Right cardiac atrium (tissue), 5 donors: ENCODE measurements around the gene CD4. TPM values are rescaled to one million over a fixed set of nuclear protein-coding genes. Genes with fewer than 3 reads are reported as not detected.

ENCODE experiments used
- ATAC-seq, 2 donors: fragments of 200-7000 bp; cut with Tn5 transposase; one replicate each; pipeline versions ENCODE4 v1.8.0 to v1.9.1; 2020; ENCODE audit warnings: moderate library complexity in 2 of 2, mild to moderate bottlenecking in 1 of 2
- DNase-seq, 3 donors: peaks; one replicate each; pipeline ENCODE4 v3.0.0-alpha.2; 2020
- H3K27ac ChIP-seq: one replicate; pipeline ENCODE4 v1.5.1; 2013; ENCODE audit warnings: mild to moderate bottlenecking, low read length, control low read depth, moderate library complexity
- H3K27me3 ChIP-seq: one replicate; pipeline ENCODE4 v1.6.1; 2013; ENCODE audit not compliant: control insufficient read depth, insufficient read depth
- H3K4me1 ChIP-seq: one replicate; pipeline ENCODE4 v1.6.1; 2013; ENCODE audit warnings: low read length; ENCODE audit not compliant: control insufficient read depth, insufficient read depth
- H3K4me3 ChIP-seq: one replicate; pipeline ENCODE4 v1.5.1; 2013; ENCODE audit warnings: low read length, control low read depth
- H3K9me3 ChIP-seq: one replicate; pipeline ENCODE4 v1.6.1; 2013; ENCODE audit warnings: low read length; ENCODE audit not compliant: control insufficient read depth
- WGBS: extraction: QIAGEN DNeasy Blood & Tissue Kit; methylation state at CpG from one replicate; pipeline ENCODE4 v1.1.7; 2013; 5-methylcytosine and 5-hydroxymethylcytosine counted together
- intact Hi-C, 4 donors: fragments of 100-400 bp; cut with DNase I; formaldehyde crosslinking; loops; one replicate each; pipeline versions ENCODE4 v1.11.0 to v1.14.0; 2022 to 2023
- polyA plus RNA-seq: library from polyadenylated mRNA; stranded (reverse); fragments of 200-250 nt; gene quantifications from one replicate; pipeline ENCODE4 v1.2.3, GENCODE V29; 2013
- total RNA-seq, 4 donors: library from RNA; stranded (reverse); fragmentation: NEBNext Ultra II Directional; extraction: Animal tissue kit (Norgen Biotek cat#: 25700); gene quantifications; one replicate each; pipeline ENCODE4 v1.2.1, GENCODE V29; 2021
- donor health status: healthy with polysubstance abuse.
- donor health status: DM: no; HTN: yes; CAD: no.
- donor health status: DM: no; HTN: no; CAD: no.
- donor health status: DM: no; HTN: yes; CAD: no; lungs with severe emphysema.
- donor health status: DM: yes; HTN: yes; CAD: no.

CD4 gene
- total and polyA plus RNA-seq, 5 donors: 2.5 to 15.4 (median 12.8) TPM

DNA sequence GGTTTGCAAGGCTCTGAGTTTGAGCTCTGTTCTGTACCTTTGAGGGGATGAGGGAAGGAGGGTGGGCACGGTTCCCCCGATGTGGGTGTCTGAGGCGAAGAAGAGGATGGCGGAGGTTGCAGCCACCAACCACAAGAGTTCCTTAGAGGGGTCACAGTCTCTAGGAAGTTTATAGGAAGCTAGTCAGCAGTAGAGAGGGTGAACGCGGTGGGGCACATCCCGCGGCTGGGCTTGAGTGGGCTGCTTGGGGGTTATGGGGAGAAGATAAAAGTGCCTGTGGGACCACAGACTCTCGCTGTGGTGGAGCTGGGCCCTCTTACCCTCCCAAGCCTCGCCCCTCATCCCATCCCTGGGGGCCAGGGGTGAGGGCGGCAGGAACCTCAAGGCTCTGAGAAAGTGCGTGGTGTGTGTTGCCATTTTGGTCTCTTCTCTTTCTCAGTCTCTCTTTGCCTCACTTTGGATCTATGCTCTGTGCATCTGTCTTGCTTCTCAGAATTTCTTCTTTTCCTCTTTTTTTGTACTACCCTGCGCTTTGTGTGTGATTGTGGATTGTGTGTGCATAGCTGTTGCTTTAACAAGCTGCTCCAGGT, 2.7 kb downstream of the CD4 start:
- Histone ChIP-seq H3K4me1 (no peaks in the 10 kb centered on the region), H3K27ac (no peak overlapping the region), H3K4me3 (no peak overlapping the region), H3K27me3 (no peaks in the 10 kb centered on the region), H3K9me3 (no peaks in the 10 kb centered on the region)
- DNase-seq (no peak), ATAC-seq (no peak)
- WGBS: 81% methylated on average over 13 of the region's 13 CpGs
- intact Hi-C loops: no loop called here

DNA sequence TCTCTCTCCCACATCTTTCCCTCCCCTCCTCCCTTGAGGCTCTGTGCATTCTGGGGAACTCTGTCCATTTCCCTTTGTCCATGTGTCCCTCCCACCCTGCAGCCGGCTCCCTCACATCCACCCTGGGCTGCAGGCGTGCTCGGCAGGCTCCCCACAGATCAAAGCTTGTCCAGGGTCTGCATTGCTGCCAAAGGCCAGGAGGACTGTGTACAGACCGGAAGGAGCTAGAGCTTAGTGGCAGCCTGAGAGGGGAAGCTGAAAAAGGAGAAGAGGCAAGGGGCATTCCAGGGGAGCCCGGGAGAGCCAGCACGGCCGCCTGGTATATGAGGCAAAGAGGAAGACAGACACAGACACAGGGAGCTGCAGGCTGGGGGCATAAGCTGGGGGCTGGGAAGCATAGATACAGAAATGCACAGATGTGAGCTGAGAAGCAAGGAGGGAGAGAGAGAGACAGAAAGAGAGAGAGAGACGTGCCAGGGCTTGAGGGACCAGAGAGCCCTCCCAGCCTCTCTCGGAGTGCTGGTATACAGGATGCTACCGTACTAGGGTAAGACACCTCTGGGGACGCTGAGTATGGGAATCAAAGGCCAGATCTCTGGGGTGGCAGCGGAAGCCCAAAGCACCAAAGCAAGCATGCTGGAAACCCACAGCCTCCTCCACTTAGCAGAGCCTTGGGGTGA, 3.3 kb downstream of the CD4 start:
- DNase-seq (peak in 2 of 3 donors; percentile 74 to 75), ATAC-seq (peak; percentile 60 to 67)
- Histone ChIP-seq H3K4me3 (no peak overlapping the region), H3K27me3 (no peaks in the 10 kb centered on the region), H3K4me1 (no peaks in the 10 kb centered on the region), H3K9me3 (no peaks in the 10 kb centered on the region), H3K27ac (no peak overlapping the region)
- WGBS: 25% methylated on average over 12 of the region's 12 CpGs
- intact Hi-C loops: no loop called here

- Histone ChIP-seq H3K9me3 (no peaks in the 10 kb centered on the region), H3K4me1 (no peaks in the 10 kb centered on the region), H3K27me3 (no peaks in the 10 kb centered on the region), H3K4me3 (no peak overlapping the region), H3K27ac (no peak overlapping the region)
- 66% methylated on average over 2 of the region's 2 CpGs for WGBS
- no peak for DNase-seq
- no peak for ATAC-seq
- intact Hi-C loops: no loop called here
These were observed 5.8 kb downstream of the CD4 start for GRCh38 chr12:6795088-6795487.

DNA sequence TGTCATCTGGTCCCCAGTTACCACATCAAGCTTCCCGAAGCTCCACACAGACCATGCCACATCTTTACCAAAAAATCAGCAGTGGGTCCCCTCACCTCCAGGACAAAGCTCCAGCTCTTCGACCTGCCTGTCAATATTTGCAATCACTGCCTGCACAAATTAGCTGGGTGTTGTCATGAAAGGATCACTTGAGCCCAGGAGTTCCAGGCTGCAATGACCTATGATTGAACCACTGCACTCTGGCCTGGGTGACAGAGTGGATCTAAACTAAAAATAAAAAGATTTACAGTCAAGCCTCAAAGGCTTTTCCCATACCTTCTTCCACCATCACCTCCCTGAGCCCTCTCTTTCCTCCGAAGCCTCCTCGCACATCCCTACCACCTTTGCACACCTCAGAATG, 7.2 kb downstream of the CD4 start:
- Histone ChIP-seq H3K9me3 (no peaks in the 10 kb centered on the region), H3K27ac (no peak overlapping the region), H3K27me3 (no peaks in the 10 kb centered on the region), H3K4me1 (no peaks in the 10 kb centered on the region), H3K4me3 (no peak overlapping the region)
- intact Hi-C loops: no loop called here
- 94% methylated on average over 4 of the region's 4 CpGs for WGBS
- DNase-seq: no peak
- ATAC-seq: no peak

- Histone ChIP-seq H3K4me1 (no peaks in the 10 kb centered on the region), H3K4me3 (no peak overlapping the region), H3K27me3 (no peaks in the 10 kb centered on the region), H3K27ac (no peak overlapping the region), H3K9me3 (no peaks in the 10 kb centered on the region)
- intact Hi-C loops: no loop called here
- 85% methylated on average over 5 of the region's 5 CpGs for WGBS
- ATAC-seq (no peak), DNase-seq (no peak)
These were observed 9.8 kb downstream of the CD4 start for GRCh38 chr12:6799147-6799546.

DNA sequence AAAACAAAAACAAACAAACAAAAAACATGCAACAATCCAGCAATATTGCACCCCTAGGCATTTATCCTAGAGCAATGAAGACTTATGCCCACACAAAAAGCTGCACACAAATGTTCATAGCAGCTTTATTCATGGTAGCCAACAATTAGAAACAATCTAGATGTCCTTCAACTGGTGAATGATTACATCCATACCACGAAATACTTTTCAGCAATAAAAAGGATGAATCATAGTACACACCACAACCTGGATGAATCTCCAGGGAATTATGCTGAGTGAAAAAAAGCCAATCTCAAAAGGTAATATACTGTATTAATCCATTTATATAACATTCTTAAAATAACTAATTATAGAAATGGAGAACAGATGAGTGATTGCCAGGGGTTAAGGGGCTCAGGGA, 17.8 kb downstream of the CD4 start:
- DNase-seq (no peak), ATAC-seq (no peak)
- intact Hi-C loops: no loop called here
- Histone ChIP-seq H3K9me3 (no peaks in the 10 kb centered on the region), H3K4me3 (no peak overlapping the region), H3K27me3 (no peaks in the 10 kb centered on the region), H3K27ac (no peak overlapping the region), H3K4me1 (no peaks in the 10 kb centered on the region)
- WGBS: 82% methylated on average over 1 of the region's 1 CpG

GRCh38 chr12:6809056-6809455, 19.7 kb downstream of the CD4 start:
- ATAC-seq: no peak
- H3K9me3 ChIP-seq: no peaks in the 10 kb centered on the region
- H3K27ac ChIP-seq: no peak overlapping the region
- intact Hi-C loops: no loop called here
- DNase-seq: no peak
- no peaks in the 10 kb centered on the region for H3K4me1 ChIP-seq
- WGBS: 76% methylated on average over 10 of the region's 10 CpGs
- no peak overlapping the region for H3K4me3 ChIP-seq
- H3K27me3 ChIP-seq: no peaks in the 10 kb centered on the region

GRCh38 chr12:6810758-6811157, 21.4 kb downstream of the CD4 start:
- 66% methylated on average over 1 of the region's 1 CpG for WGBS
- no peak for ATAC-seq
- no peaks in the 10 kb centered on the region for H3K9me3 ChIP-seq
- intact Hi-C loops: no loop called here
- no peaks in the 10 kb centered on the region for H3K27me3 ChIP-seq
- no peak overlapping the region for H3K27ac ChIP-seq
- no peak overlapping the region for H3K4me3 ChIP-seq
- DNase-seq: no peak
- no peaks in the 10 kb centered on the region for H3K4me1 ChIP-seq

DNA sequence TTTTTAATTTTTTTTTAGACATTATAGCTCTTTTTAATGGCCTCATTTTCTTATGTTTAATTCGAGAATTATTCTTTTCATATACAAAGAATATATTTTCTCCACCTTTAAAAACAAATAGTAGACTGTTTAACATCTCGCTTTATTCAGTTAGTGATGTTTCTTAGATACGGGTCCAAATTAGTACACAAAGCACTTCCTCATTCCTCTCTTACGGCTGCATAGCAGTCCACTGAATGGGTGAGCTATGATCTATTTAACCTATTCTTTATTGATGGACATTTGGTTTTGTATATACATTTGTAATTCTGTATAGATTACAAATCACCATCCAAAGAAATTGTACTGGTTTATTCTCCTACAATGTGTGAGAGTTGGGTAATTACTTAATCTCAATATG, 24.0 kb downstream of the CD4 start:
- DNase-seq (no peak), ATAC-seq (no peak)
- no peaks in the 10 kb centered on the region for H3K27me3 ChIP-seq
- WGBS: 59% methylated on average over 4 of the region's 4 CpGs
- intact Hi-C loops: no loop called here
- H3K27ac ChIP-seq: no peak overlapping the region
- no peaks in the 10 kb centered on the region for H3K4me1 ChIP-seq
- no peaks in the 10 kb centered on the region for H3K9me3 ChIP-seq
- H3K4me3 ChIP-seq: no peak overlapping the region

- intact Hi-C loops: no loop called here
- ATAC-seq: no peak
These were observed 27.3 kb downstream of the CD4 start for GRCh38 chr12:6816598-6816997.

GRCh38 chr12:6817098-6817497, 27.8 kb downstream of the CD4 start:
- intact Hi-C loops: no loop called here
- WGBS: 89% methylated on average over 8 of the region's 8 CpGs
- Histone ChIP-seq H3K4me3 (no peak overlapping the region), H3K9me3 (no peaks in the 10 kb centered on the region), H3K27ac (no peak overlapping the region), H3K27me3 (no peaks in the 10 kb centered on the region), H3K4me1 (no peaks in the 10 kb centered on the region)
- no peak for ATAC-seq
- no peak for DNase-seq

More at GRCh38 chr12:6816598-6816997, 27.3 kb downstream of the CD4 start:
- Histone ChIP-seq H3K4me1 (no peaks in the 10 kb centered on the region), H3K4me3 (no peak overlapping the region), H3K27ac (no peak overlapping the region), H3K27me3 (no peaks in the 10 kb centered on the region), H3K9me3 (no peaks in the 10 kb centered on the region)
- WGBS: 54% methylated on average over 3 of the region's 3 CpGs
- no peak for DNase-seq
